GM18909 (cell line): Measurements from ENCODE around the gene EEFSEC.

Experiments
- ATAC-seq: cut with Tn5 transposase; IDR thresholded peaks from one replicate; pipeline ENCODE4 v1.9.1; 2021; ENCODE audit warnings: mild to moderate bottlenecking; ENCODE audit not compliant: unreplicated experiment, poor library complexity

EEFSEC gene

DNA sequence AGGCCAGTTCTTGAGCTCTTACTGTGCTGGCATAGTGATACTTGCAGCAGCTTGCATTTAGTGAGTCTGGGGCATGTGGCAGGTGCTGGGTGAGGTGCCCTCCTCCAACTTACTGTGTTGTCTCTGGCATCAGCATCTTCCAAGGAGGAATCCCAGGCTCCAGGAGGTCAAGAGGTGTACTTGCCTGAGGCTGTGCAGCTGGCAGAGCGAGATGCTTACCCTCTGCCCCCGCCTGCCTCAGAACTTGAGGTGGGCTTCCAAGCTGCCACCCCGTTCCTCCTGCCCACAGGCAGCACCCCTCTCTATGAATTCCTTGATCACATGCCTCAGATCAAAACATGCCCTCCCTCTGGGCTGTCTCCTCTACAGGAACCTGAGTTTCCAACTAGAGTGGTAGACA, 86.0 kb downstream of the EEFSEC start:
- ATAC-seq = no peak

DNA sequence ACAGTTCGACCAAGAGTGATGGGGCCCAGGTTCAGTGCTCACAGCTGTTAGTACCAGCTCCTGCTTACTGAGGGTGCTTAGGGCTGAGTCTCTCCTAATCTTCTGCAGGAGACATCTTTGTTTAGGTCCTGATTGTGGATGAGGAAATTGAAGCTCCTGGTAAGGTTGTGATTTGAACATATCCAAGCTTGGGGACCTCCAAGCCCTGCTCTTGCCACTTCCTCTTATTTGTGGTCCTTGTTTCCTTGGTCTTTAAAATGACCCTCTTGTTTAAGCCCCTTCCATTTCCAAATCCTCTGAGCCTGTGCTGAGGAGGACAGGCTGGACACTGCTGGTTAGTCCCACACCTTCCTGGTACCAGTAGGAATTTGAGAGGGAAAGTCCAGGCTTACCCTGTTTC, 87.0 kb downstream of the EEFSEC start:
- ATAC-seq = no peak

DNA sequence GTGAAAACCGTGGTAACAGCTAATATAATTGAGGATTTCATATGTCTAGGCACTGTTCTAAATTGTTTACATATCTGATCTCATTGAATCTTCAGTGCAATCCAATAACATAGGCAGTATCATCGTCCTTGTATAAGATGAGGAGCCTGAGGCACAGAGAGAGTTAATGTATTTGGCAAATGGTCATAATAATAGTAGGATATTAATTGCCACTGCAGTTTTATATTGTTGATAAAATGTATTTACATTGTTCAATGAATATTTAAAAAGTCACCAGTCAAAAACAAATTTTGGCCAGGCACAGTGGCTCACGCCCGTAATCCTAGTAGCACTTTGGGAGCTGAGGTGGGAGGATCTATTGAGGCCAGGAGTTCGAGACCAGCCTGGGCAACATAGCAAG, 88.5 kb downstream of the EEFSEC start:
- ATAC-seq = no peak

DNA sequence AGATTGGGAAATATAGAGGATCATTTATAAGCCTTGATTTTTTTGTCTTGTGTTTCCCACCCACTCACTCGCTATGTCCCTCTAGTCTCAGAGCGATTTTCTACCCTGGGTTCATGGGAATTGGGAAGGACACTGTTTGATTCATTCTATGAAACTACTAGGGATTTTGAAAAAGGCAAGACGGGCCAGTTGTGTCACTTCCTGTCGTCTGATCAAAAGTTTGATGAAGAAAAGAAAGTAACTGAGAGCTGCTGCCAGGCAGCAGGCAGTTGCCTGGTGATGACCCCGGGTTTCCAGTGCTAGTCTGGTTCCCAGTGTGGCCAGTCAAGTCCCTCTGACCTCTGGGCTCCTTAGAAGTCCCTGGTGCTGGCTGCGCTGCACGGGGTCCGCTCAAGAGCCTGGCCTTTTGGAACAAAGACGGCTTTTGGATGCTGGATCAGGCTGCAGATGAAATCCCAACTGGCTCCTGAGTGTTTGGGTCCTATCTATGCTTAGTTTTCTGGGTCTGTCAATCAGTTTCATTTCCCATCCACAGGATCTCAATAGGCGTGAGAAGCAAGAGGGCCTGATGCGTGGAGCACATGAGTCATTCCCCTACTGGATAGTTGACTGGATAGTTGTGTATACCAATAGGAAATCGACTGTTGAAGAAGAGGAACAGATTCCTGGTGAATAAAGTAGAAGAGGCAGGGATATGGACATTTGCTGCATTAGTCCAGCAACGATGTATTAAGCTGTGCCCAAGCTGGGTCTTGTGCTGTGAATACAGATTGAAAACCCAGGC, 89.7 kb downstream of the EEFSEC start:
- no peak for ATAC-seq

DNA sequence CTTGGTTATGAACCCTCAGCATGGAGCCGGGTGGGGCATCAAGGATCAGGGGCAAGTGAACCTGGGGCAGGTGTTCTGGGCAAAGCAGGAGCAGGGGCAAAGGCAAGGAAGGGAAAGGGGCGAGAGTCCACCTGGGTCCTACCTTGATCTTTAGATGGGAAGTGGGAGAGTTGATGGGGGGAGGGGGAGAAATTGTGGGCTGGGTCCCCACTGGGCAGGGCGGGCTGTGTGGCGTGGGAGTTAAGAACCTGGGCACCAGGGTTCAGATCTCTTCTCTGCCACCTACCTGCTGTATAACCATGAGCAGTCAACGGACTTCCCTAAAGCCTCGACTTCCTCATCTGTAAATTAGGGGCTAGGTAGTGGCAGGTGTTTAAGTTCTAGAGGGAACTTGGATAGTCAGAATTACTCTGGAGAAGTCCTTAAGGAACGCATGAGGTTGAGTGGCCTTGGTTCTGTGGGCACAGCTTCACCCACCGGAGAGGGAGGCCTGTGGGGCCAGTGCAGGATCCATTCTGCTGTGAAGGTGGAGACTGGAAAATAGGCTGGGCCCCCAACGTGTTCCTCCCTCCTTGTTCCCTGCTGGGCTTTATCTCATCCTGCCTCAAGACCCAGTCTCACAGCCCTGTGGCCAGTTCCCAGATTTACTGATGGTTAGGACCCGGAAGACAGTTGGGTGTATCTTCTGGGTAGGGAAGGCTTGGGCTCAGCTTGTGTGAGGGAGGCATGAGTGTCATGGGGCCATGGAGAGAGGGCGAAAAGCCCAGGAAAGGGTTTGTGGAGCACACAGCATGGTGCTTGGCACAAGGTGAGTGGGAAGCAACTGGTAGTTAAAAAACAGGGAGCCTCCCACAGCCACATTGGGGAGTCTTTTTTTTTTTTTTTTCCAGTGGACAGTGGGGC, 90.6 kb downstream of the EEFSEC start:
- no peak for ATAC-seq

GRCh38 chr3:128245460-128245859, 92.2 kb downstream of the EEFSEC start:
- no peak for ATAC-seq

DNA sequence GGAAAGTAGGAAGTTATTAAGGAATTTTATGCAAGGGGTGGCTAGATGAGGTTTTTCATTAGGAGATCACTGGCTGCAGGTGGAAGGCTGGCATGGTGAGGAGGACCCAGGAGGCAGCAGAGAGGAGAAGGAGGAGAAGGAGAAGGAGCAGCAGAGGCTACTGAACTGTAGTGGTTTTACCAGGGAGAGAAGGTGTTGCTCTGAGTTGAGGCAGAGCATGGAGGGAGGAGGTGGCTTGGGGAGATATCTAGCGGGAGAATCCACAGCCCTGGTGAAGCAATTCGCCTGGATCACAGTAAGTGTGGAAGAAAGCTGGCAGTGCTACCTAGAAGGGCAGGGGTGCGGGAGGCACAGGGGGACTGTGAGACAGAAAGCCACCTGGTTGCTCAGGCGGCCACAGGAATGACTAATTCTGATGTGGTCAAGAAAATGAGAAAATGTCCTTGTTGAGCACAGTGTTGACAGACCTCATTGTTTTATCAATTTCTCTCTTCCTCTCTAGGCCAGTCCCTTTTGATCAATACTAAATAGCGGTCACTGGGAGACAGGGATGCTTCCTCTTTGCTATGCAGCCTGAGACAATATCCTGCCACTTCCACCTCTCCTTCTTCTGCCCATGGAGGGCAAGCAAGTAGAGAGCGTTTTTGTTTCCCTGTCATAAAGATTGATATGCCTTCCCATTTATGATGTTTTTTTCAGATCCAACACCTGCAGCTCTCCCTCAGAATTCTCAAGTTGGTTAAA, 94.6 kb downstream of the EEFSEC start:
- ATAC-seq = no peak

- no peak for ATAC-seq
Measured at GRCh38 chr3:128252083-128252482, 98.8 kb downstream of the EEFSEC start.

DNA sequence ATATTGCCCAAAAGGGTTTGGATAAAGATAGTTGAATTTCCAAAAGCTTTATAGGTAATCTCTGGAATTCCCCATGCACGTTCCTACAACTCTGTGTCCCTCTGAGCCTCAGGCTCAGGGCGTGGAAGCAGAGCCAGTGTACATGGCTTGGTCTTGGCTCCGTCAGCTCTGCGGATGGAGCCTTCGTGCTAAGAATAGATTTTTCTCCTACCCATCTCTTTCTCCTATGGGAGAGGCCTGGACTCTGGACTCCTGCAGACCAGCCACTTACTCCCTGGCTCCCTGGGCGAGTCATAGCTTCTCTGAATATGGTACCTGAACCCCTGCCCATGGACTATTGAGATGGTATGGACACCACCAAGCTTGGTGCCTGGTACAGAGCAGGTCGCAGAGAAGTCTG, 99.9 kb downstream of the EEFSEC start:
- no peak for ATAC-seq

DNA sequence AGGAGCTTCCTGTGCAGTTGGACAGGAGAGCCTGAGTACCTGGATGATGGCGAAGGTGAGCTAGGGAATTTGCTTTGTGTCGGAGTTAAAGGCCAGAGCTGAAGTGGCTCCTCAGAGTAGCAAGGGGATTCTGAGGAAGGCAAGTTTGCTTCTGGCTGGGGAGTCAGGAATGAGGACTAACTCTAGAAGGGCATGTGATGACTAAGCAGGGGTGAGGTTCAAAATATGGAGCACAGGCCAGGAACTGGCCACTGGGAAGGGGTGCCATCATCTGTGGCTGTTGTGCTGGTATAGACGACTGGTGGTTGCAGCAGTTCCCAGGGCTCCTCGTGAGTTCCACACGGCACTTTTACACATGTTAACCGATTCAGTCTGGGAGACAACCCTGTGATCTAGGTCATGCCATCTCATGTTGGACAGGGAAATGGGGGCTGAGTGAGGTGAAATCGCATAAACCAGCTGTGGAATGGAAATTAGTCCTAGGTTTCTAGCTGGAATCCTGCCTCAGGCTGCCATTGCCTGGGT, 100.8 kb downstream of the EEFSEC start:
- no peak for ATAC-seq

- no peak for ATAC-seq
Measured at GRCh38 chr3:128254967-128255366, 101.7 kb downstream of the EEFSEC start.

DNA sequence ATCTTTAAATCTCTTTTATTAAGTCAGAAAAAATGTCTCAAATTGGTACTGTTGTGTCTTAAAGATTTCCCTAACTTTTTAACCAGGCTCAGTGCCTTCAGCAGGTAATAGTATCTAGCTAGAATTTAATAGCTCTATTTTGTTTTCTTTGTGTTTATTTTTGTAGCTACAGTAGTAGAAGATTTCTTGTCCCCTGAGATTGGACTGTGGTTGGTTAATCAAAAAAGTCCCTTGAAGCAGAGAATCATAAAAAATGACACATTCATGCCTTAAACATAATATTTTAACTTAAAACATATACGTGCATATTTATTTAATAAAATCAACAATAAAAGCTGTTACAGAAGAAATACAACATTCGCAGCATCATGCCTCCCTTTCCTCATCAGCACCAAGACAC, 102.8 kb downstream of the EEFSEC start:
- no peak for ATAC-seq

DNA sequence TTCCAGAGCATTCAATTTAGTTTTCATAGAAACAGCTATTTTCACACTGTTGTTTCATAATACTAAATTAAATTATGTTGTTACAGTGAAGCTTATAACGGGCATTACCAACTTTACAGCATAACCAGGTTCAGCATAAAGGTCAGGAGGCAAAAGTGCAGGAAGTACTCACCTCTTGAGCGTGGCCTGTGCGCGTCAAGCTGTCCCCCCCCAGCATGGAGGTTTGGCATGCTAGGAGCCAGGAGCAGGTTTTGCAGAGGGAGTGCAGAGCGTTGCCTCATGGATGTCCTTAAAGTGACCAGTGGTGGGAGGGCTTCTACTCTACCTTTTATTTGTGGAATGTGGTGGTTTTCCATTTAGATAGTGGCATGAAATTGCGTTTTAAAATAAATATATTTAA, 104.4 kb downstream of the EEFSEC start:
- ATAC-seq = no peak

DNA sequence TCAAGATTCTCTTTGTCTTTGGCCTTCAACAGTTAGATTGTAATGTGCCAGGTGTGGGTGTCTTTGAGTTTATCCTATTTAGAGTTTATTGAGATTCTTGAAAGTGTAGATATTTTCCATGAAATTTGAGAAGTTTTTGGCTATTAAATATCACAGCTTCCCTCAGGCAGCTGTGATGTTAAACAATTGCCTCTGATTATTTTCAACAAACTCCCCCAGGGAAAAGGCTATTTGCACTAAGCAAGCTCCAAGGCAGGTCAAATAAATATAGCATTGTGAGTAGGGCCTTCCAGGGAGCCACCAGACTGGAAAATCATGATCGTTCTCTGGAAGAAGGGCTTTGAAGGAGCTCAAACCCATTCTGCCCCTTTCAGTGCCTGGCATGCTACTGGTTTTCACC, 107.0 kb downstream of the EEFSEC start:
- ATAC-seq = no peak

- ATAC-seq = no peak
Measured at GRCh38 chr3:128262457-128262856, 109.2 kb downstream of the EEFSEC start.

GRCh38 chr3:128263118-128263517, 109.8 kb downstream of the EEFSEC start:
- no peak for ATAC-seq

GRCh38 chr3:128263946-128264345, 110.7 kb downstream of the EEFSEC start:
- ATAC-seq = no peak

- ATAC-seq = no peak
Measured at GRCh38 chr3:128266453-128266852, 113.2 kb downstream of the EEFSEC start.

DNA sequence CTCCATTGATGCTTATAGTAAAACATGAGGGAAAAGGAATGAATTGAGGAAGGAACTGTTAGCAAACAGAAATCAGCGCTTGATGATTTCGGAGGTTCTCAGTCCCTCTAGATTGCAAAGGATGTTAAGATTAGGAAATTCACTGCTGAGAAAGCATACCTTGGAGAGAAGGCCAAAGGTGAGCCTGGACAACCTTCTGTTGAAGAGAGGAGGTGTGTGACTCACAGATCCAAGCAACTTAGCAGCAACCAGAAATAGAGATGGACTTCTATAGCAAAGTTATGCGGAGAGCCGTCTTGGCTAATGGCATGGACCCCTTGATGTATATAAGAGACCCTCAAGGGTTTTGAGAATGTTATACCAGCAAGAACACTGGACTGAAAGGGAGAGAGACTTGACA, 114.3 kb downstream of the EEFSEC start:
- no peak for ATAC-seq

GRCh38 chr3:128269006-128269775, 115.9 kb downstream of the EEFSEC start:
- ATAC-seq = no peak
